A673 (cell line): Measurements from ENCODE around the gene CHN1. TPM values are rescaled to one million over a fixed set of nuclear protein-coding genes. Genes with fewer than 3 reads are reported as not detected.

ENCODE experiments used
- BruUV-seq: library from RNA; stranded (reverse); fragments of 400-500 nt; replicated peaks from 2 replicates; lab custom pipeline; 2021; lab: Mats Ljungman, UMichigan
- CTCF ChIA-PET: fragments of 300-600 bp; sonication (Branson Sonifier 250); formaldehyde crosslinking; loops from one replicate; lab custom pipeline; 2022; ENCODE audit warnings: antibody characterized with exemption; lab: Charles Lee
- POLR2A ChIA-PET: fragments of 300-600 bp; sonication (Branson Sonifier 250); formaldehyde crosslinking; loops from one replicate; lab custom pipeline; 2022; ENCODE audit warnings: antibody characterized with exemption; ENCODE audit not compliant: low non-redundant PET; lab: Charles Lee
- DNase-seq: peaks from one replicate; pipeline ENCODE4 v3.0.0-alpha.2; 2015; ENCODE audit warnings: low spot score
- H3K27ac ChIP-seq: fragments of 200-600 bp; sonication (generic); 2 replicates; pipeline ENCODE4 v1.5.1; 2016; ENCODE audit warnings: mixed run types, low read depth, mild to moderate bottlenecking, mixed read lengths, antibody characterized with exemption, low read length; ENCODE audit not compliant: poor library complexity, severe bottlenecking
- H3K27me3 ChIP-seq: fragments of 200-600 bp; sonication (generic); replicated peaks from 2 replicates; pipeline ENCODE4 v1.6.1; 2017; ENCODE audit warnings: mixed run types, low read depth, mild to moderate bottlenecking, mixed read lengths, antibody characterized with exemption, low read length; ENCODE audit not compliant: insufficient read depth, poor library complexity
- H3K36me3 ChIP-seq: fragments of 200-600 bp; sonication (generic); 2 replicates; pipeline ENCODE4 v1.6.1; 2016; ENCODE audit warnings: mixed run types, mild to moderate bottlenecking, mixed read lengths, antibody characterized with exemption, low read length; ENCODE audit not compliant: insufficient read depth, poor library complexity, severe bottlenecking
- H3K4me1 ChIP-seq: fragments of 200-600 bp; sonication (generic); 2 replicates; pipeline ENCODE4 v1.6.1; 2017; ENCODE audit warnings: mixed run types, mild to moderate bottlenecking, mixed read lengths, antibody characterized with exemption, low read length; ENCODE audit not compliant: insufficient read depth, poor library complexity, severe bottlenecking
- H3K4me3 ChIP-seq: fragments of 200-600 bp; sonication (generic); 2 replicates; pipeline ENCODE4 v1.5.1; 2016; ENCODE audit warnings: low read depth, mixed run types, mild to moderate bottlenecking, mixed read lengths, low read length; ENCODE audit not compliant: poor library complexity, severe bottlenecking
- H3K9me3 ChIP-seq: fragments of 200-600 bp; sonication (generic); 2 replicates; pipeline ENCODE4 v1.6.1; 2016; ENCODE audit warnings: mixed run types, low read depth, mild to moderate bottlenecking, mixed read lengths, antibody characterized with exemption, low read length; ENCODE audit not compliant: poor library complexity, severe bottlenecking
- EZH2 ChIP-seq: fragments of 200-600 bp; sonication (generic); IDR thresholded peaks from 2 replicates; pipeline ENCODE4 v1.6.1; 2017; ENCODE audit warnings: borderline replicate concordance, low read depth, mild to moderate bottlenecking, mixed read lengths, antibody characterized with exemption, low read length; ENCODE audit not compliant: poor library complexity, severe bottlenecking
- intact Hi-C: fragments of 100-400 bp; cut with micrococcal nuclease; formaldehyde crosslinking; loops from one replicate; pipeline ENCODE4 v1.10.0; 2022; ENCODE audit not compliant: unreplicated experiment
- total RNA-seq: library from RNA; stranded (reverse); gene quantifications from 2 replicates; pipeline ENCODE4 v1.2.3, GENCODE V29; 2021
- TF ChIP-seq, protein P1 (sequence below): fragments of 300-800, 200-600 bp; sonication (generic); conservative IDR thresholded peaks from 2 replicates; pipeline ENCODE4 v1.5.1; 2017; ENCODE audit warnings: low read depth, mild to moderate bottlenecking, antibody characterized with exemption, low read length, moderate library complexity, mixed read lengths

The CHN1 gene
- total RNA-seq, 1 experiment from 2014 or later, result 11.3 TPM

- H3K36me3 ChIP-seq, result no peaks in the 10 kb centered on the region
- no TSS peak for BruUV-seq
- DNase-seq, result no peak
- no peak overlapping the region for H3K27ac ChIP-seq
- intact Hi-C loops, result no loop called here
- CTCF ChIA-PET, result no interaction called here
- TF ChIP-seq, protein P1, sequence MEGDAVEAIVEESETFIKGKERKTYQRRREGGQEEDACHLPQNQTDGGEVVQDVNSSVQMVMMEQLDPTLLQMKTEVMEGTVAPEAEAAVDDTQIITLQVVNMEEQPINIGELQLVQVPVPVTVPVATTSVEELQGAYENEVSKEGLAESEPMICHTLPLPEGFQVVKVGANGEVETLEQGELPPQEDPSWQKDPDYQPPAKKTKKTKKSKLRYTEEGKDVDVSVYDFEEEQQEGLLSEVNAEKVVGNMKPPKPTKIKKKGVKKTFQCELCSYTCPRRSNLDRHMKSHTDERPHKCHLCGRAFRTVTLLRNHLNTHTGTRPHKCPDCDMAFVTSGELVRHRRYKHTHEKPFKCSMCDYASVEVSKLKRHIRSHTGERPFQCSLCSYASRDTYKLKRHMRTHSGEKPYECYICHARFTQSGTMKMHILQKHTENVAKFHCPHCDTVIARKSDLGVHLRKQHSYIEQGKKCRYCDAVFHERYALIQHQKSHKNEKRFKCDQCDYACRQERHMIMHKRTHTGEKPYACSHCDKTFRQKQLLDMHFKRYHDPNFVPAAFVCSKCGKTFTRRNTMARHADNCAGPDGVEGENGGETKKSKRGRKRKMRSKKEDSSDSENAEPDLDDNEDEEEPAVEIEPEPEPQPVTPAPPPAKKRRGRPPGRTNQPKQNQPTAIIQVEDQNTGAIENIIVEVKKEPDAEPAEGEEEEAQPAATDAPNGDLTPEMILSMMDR, result no peak
- TF ChIP-seq EZH2, result no peak
- H3K4me3 ChIP-seq, result no peak overlapping the region
- no peaks in the 10 kb centered on the region for H3K4me1 ChIP-seq
- H3K9me3 ChIP-seq, result no peaks in the 10 kb centered on the region
- H3K27me3 ChIP-seq, result no peaks in the 10 kb centered on the region
- POLR2A ChIA-PET, result no interaction called here
Observed at GRCh38 chr2:175048275-175048674, 43.1 kb upstream of the CHN1 start.

- ChIA-PET POLR2A (no interaction called here), CTCF (no interaction called here)
- H3K4me1 ChIP-seq, result no peaks in the 10 kb centered on the region
- intact Hi-C loops, result loop anchor here (10.0 kb wide), 2 partner anchors 145 to 245 kb away; partner anchors contain the start of gene ATP5MC3
- H3K27me3 ChIP-seq, result no peaks in the 10 kb centered on the region
- TF ChIP-seq, protein P1, result no peak
- no peak for TF ChIP-seq EZH2
- no TSS peak for BruUV-seq
- no peaks in the 10 kb centered on the region for H3K9me3 ChIP-seq
- H3K27ac ChIP-seq, result no peak overlapping the region
- no peaks in the 10 kb centered on the region for H3K36me3 ChIP-seq
- DNase-seq, result no peak
- H3K4me3 ChIP-seq, result no peak overlapping the region
Observed at GRCh38 chr2:175039490-175039889, 34.3 kb upstream of the CHN1 start.

DNA sequence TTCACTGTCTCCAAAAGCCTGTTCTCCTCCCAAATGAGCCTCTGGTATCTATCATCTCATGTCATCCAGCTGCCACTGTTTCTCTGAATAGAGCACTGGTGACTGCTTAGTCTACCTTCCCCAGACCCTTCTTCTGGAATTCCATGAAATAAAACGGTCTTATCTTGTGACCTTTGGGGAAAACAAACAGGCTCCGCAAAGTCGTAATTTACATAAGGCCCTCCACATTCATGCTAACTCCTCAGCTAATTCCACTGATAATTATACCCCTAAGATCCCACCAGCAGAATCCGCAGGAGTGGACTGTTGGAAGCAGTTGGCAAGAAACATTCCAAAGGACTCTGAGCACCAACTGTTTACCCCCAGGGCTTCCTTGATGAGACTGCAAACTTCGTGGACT is 33.9 kb upstream of the CHN1 start:
- TF ChIP-seq, protein P1, result no peak
- TF ChIP-seq EZH2, result no peak
- intact Hi-C loops, result loop anchor here (10.0 kb wide), 2 partner anchors 146 to 246 kb away; partner anchors contain the start of gene ATP5MC3
- Histone ChIP-seq H3K9me3 (no peaks in the 10 kb centered on the region), H3K27me3 (no peaks in the 10 kb centered on the region), H3K4me1 (no peaks in the 10 kb centered on the region), H3K36me3 (no peaks in the 10 kb centered on the region), H3K27ac (no peak overlapping the region), H3K4me3 (no peak overlapping the region)
- BruUV-seq, result no TSS peak
- POLR2A ChIA-PET, result no interaction called here
- CTCF ChIA-PET, result no interaction called here
- DNase-seq, result no peak
